ENCODE measurements around the gene CSMD2.

Gene CSMD2

DNA sequence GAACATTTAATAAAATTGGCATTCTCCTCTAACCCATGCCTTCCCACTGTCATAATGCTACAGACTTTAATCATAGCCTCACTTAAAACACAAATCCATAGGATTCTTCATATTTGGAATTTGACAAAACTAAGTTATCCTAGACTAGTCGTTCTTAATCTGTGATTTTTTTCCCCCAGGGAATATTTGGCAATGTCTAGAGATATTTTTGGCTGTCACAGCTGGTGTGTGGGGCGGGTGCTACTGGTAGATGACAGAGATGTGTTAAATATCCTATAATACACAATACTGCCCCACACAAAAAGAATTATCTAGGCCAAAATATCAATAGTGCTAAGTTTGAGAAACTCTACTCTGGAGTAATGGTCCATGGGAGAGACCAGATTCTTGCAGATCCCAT is 396.9 kb downstream of the CSMD2 start:
- Histone ChIP-seq H3K27me3 (no peaks in the 10 kb centered on the region), H3K9me3 (no peaks in the 10 kb centered on the region), H3K4me1 (ENCODE audit: control insufficient read depth in 1 of 2, insufficient read depth in 1 of 2, low read depth in 1 of 2, low read length in 1 of 2) (no peaks in the 10 kb centered on the region), H3K36me3 (no peaks in the 10 kb centered on the region), H3K27ac (no peak overlapping the region), H3K4me3 (ENCODE audit: low read depth in 1 of 2, low read length in 1 of 2) (no peak overlapping the region)
- TF ChIP-seq, protein P1, sequence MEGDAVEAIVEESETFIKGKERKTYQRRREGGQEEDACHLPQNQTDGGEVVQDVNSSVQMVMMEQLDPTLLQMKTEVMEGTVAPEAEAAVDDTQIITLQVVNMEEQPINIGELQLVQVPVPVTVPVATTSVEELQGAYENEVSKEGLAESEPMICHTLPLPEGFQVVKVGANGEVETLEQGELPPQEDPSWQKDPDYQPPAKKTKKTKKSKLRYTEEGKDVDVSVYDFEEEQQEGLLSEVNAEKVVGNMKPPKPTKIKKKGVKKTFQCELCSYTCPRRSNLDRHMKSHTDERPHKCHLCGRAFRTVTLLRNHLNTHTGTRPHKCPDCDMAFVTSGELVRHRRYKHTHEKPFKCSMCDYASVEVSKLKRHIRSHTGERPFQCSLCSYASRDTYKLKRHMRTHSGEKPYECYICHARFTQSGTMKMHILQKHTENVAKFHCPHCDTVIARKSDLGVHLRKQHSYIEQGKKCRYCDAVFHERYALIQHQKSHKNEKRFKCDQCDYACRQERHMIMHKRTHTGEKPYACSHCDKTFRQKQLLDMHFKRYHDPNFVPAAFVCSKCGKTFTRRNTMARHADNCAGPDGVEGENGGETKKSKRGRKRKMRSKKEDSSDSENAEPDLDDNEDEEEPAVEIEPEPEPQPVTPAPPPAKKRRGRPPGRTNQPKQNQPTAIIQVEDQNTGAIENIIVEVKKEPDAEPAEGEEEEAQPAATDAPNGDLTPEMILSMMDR (IDR thresholded peaks at IDR 0.05) = no peak

DNA sequence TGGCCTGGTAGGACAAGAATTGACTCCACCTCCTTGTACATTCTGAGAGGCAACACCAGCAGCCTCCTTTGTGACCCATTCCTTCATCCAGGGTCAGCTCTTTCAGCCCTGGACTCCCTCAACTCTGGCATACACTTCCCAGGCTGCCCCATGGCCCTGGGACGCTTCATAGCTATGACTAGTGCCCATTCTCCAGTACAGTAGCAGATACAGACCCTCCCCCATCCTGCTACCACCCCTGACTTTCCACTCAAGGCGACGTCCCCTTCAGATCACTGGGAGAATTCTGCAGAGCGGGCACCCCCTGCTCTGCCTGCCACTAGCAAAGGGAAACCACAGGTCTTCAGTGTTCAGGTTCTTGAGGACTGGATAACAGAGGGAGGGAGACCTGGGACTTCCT is 400.9 kb downstream of the CSMD2 start:
- Histone ChIP-seq H3K9me3 (no peaks in the 10 kb centered on the region), H3K4me3 (ENCODE audit: low read depth in 1 of 2, low read length in 1 of 2) (no peak overlapping the region), H3K4me1 (ENCODE audit: control insufficient read depth in 1 of 2, insufficient read depth in 1 of 2, low read depth in 1 of 2, low read length in 1 of 2) (no peaks in the 10 kb centered on the region), H3K36me3 (no peaks in the 10 kb centered on the region), H3K27ac (no peak overlapping the region), H3K27me3 (no peaks in the 10 kb centered on the region)
- TF ChIP-seq, protein P1 (IDR thresholded peaks at IDR 0.05) = no peak

GRCh38 chr1:33763406-33763805 is 401.6 kb downstream of the CSMD2 start:
- Histone ChIP-seq H3K9me3 (no peaks in the 10 kb centered on the region), H3K27me3 (no peaks in the 10 kb centered on the region), H3K27ac (no peak overlapping the region), H3K4me3 (ENCODE audit: low read depth in 1 of 2, low read length in 1 of 2) (no peak overlapping the region), H3K36me3 (no peaks in the 10 kb centered on the region), H3K4me1 (ENCODE audit: control insufficient read depth in 1 of 2, insufficient read depth in 1 of 2, low read depth in 1 of 2, low read length in 1 of 2) (no peaks in the 10 kb centered on the region)
- TF ChIP-seq, protein P1 (IDR thresholded peaks at IDR 0.05) = no peak

DNA sequence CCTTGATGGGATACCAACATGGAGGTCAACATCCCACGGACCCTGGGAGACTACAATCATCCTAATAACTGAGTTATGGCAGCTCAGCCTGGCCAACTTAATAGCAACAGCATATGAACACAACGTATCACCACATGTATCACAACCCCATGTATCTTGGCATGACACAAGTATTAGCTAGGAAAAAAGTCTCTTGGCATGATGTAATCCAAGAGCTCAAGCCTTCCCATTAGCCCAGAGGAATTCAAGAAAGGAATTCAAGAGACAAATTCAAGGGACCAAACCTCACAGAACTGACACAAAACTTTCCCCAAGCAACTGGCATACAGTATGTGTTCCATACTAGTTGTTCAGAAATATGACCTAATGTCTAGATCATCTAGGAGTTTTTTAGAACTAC is 402.1 kb downstream of the CSMD2 start:
- no peaks in the 10 kb centered on the region for H3K27me3 ChIP-seq
- H3K9me3 ChIP-seq = no peaks in the 10 kb centered on the region
- no peak overlapping the region for H3K4me3 ChIP-seq (ENCODE audit: low read depth in 1 of 2, low read length in 1 of 2)
- H3K27ac ChIP-seq = no peak overlapping the region
- no peaks in the 10 kb centered on the region for H3K36me3 ChIP-seq
- TF ChIP-seq, protein P1 (IDR thresholded peaks at IDR 0.05) = no peak
- H3K4me1 ChIP-seq (ENCODE audit: control insufficient read depth in 1 of 2, insufficient read depth in 1 of 2, low read depth in 1 of 2, low read length in 1 of 2) = no peaks in the 10 kb centered on the region

DNA sequence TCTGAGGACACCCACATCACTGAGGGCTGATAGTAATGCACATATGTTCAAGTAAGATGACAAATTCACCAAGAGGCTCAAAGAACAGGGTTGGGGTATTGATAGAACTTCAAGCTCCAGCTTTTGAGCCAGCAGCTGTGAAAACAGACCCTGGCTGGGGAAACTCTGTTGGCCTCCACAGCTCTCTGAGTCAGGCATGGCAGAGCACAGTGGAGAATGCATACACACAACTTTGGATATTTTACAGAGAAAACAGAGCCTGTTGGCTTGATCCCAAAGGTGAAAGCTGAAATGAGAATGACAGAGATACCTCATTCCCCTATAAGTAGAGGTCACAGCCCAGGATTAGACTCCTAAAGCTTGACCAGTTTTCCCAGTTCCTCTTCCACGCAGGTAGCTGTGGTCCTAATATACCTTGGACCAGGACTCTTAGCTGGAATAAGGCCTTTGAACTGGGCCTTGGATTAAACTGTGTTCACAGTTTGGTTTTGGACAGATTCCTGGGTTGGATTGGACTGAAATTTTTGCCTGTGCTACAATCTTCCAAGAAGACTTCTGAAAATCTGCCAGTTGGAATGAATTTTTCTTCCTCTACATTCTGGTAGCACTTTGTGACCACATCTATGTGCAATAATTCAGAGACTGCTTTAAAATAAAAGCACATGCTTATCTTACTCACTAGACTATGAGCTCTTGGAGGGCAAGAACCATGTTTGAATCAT is 402.8 kb downstream of the CSMD2 start:
- Histone ChIP-seq H3K27me3 (no peaks in the 10 kb centered on the region), H3K4me1 (ENCODE audit: control insufficient read depth in 1 of 2, insufficient read depth in 1 of 2, low read depth in 1 of 2, low read length in 1 of 2) (no peaks in the 10 kb centered on the region), H3K9me3 (no peaks in the 10 kb centered on the region), H3K36me3 (no peaks in the 10 kb centered on the region), H3K4me3 (ENCODE audit: low read depth in 1 of 2, low read length in 1 of 2) (no peak overlapping the region), H3K27ac (no peak overlapping the region)
- TF ChIP-seq, protein P1 (IDR thresholded peaks at IDR 0.05) = no peak

Data from neutrophil (primary cell).